ENCODE measurements around the gene L2HGDH.

The L2HGDH gene

DNA sequence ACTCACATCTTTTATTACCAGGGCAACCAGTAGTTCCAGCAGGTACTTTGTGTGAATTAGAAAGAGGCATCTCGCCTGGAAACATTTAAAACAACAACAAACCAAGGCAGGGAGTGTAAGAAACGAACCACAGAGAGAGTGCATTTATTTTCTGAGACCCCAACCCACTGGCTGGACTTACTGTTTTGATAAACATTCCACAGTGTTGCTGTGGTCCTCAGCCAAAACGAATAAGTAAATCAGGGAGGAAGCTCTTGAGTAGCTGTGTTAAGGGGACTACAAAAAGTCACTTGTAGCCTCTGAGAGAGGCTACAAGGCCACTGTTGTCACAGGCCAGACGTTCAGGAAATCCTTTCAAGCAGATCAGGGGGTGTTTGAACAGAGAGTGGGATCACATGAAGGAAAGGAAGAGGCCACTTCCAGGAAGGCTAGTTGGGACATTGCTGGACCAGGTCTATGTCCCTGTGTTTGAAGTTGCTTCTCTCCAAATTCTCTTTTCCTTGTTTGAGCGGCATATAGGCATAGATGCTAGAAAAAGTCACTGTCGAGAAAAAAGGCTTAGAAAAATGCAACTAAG lies 33.9 kb upstream of the L2HGDH start:
- DNase-seq (ENCODE audit: insufficient read length, low spot score), result no peak
- FAIRE-seq, result no peak

DNA sequence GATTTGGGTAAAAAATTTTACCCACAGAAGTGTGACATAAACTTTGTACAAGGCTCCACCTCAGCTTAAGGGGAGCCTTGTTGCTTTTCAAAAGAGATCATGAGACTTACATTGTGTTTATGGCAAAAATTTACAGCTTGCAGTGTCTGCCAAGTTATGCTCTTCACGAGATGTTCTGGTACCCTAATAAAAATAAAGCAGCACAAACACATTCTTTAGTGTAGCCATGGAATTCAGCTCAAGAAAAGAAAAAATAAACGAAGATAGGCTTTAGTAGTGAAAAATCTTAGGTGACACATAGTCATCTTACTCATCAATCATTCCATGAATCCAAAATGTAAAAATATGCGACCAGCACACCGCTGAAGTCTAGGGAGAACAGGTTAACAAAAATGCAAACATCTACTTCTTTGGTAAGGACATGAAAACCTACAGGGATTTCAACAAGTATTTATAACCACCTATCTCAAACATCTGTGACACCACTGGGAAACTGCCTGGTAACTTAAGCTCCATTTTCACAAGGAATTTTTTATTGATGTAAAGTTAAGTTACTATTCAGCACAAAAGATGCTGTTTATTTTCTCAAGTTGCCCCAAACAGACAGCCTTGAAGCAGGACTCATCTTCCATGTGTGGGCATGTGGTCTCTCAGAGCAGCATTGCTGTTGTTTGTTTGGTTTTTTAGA lies 33.0 kb upstream of the L2HGDH start:
- TF ChIP-seq, protein P1, sequence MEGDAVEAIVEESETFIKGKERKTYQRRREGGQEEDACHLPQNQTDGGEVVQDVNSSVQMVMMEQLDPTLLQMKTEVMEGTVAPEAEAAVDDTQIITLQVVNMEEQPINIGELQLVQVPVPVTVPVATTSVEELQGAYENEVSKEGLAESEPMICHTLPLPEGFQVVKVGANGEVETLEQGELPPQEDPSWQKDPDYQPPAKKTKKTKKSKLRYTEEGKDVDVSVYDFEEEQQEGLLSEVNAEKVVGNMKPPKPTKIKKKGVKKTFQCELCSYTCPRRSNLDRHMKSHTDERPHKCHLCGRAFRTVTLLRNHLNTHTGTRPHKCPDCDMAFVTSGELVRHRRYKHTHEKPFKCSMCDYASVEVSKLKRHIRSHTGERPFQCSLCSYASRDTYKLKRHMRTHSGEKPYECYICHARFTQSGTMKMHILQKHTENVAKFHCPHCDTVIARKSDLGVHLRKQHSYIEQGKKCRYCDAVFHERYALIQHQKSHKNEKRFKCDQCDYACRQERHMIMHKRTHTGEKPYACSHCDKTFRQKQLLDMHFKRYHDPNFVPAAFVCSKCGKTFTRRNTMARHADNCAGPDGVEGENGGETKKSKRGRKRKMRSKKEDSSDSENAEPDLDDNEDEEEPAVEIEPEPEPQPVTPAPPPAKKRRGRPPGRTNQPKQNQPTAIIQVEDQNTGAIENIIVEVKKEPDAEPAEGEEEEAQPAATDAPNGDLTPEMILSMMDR (IDR thresholded peaks at IDR 0.05; ENCODE audit: insufficient read depth, missing control alignments), result no peak
- FAIRE-seq (no peak), DNase-seq (ENCODE audit: insufficient read length, low spot score) (no peak)

More for the DNA sequence above, 33.9 kb upstream of the L2HGDH start:
- TF ChIP-seq, protein P1 (IDR thresholded peaks at IDR 0.05; ENCODE audit: insufficient read depth, missing control alignments), result no peak

DNA sequence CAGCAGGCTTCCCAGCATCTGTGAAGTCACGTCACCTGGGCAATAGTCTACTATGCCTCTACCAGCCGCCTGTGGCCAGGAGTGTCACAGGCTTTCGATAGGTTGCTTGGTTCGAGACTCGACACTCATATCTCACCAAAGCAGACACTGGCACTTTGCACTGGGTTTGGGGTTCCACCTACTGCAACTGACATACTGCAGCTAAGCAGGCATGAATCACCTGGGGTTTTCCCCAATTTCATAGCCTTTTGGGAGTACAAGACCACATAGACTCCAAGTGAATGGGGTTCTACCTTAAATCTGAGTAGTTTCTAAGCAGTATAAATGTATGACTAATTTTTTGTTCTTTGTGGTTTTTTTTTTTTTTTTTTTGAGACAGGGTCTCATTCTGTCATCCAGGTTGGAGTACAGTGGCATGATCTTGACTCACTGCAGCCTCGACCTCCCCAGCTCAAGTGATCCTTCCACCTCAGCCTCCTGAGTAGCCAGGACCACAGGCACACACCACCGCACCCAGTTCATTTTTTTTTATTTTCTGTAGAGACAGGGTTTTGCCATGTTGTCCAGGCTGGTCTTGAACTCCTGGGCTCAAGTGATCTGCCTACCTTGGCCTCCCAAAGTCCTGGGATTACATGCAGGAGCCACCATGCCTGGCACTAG lies 32.2 kb upstream of the L2HGDH start:
- TF ChIP-seq, protein P1 (IDR thresholded peaks at IDR 0.05; ENCODE audit: insufficient read depth, missing control alignments), result no peak
- FAIRE-seq, result no peak
- no peak for DNase-seq (ENCODE audit: insufficient read length, low spot score)

DNA sequence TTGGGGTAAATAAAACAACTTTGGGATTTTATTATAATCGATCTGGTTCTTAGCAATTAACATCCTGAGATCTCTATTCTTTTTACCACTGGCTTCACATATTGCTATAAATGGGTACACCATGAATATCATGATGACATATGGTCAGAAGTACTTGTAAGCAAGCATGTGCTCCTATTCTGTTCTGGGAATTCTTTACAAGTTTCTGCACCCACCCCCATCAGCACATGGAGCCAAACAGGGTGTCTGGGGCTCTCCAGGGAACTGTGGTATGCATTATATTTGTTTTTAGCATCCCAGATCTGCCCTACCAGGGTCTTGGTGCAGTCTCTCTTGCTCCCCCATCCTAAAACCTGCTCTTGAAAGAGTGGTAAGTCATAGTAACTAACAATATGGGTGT lies 31.4 kb upstream of the L2HGDH start:
- FAIRE-seq, result no peak
- DNase-seq (ENCODE audit: insufficient read length, low spot score), result no peak
- TF ChIP-seq, protein P1 (IDR thresholded peaks at IDR 0.05; ENCODE audit: insufficient read depth, missing control alignments), result no peak

DNA sequence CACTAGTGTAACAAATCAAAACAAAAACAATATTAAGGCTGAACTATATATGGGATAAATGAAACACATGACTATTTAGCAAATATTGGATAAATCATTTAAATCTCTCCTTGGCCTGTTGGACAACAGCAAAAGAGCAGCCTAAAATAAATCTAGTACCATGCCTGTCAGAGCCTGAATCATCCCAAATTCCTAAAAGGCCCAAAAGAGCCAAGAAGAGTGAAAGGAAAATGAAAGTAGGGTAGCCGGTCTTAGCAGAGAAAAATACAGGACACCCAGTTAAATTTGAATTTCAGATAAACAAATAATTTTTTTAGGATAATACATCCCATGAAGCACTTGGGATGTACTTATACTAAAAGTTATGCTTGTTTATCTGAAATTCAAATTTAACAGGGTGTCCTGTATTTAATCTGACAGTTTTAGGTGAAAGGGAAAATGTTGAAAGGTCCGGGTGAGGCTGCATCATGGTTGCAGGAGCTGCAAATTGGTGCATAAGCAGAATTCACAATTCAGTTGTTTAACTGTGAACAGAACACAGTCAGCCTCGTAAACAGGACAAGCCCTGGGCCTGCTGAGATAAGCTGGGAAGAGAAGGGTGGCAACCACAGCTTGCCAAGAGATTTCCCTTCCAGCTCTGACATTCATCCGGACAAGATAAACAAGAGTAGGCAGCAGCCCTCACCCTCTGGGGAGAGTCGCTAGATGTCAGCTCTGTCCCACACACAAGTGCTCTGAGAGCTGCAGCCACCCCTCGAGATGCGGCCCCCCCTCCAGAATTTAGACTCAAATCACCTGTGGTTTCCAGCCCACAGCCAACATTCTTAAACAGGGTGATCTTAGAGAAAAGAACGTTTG lies 30.4 kb upstream of the L2HGDH start:
- FAIRE-seq (no peak), DNase-seq (ENCODE audit: insufficient read length, low spot score) (peak; percentile 32)
- TF ChIP-seq, protein P1 (IDR thresholded peaks at IDR 0.05; ENCODE audit: insufficient read depth, missing control alignments), result peak; percentile 73

DNA sequence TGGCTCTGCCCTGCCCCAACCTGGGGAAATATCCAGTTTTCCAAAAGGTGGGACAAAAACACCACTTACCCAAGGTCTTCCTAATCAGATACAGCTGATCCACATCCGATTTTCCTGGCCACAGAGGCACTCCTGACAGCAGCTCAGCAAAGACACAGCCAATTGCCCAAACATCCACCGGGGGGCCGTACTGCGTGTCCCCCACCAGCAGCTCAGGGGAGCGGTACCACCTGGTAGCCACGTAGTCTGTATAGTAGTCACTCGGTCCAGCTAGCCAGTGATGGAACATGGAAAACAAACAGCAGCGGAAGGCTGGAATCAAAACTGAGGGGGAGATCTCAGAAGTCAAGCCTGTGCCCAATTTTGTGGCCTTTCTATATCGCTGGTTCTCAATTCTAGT lies 28.9 kb upstream of the L2HGDH start:
- DNase-seq (ENCODE audit: insufficient read length, low spot score), result no peak
- TF ChIP-seq, protein P1 (IDR thresholded peaks at IDR 0.05; ENCODE audit: insufficient read depth, missing control alignments), result peak; percentile 23

More for the DNA sequence above, 28.9 kb upstream of the L2HGDH start:
- FAIRE-seq, result no peak
